GM13976 (cell line): Measurements from ENCODE around the gene FHOD3.

Experiments used
- DNase-seq: peaks from one replicate; pipeline ENCODE4 v3.0.0; 2012; ENCODE audit warnings: low spot score
- in situ Hi-C: fragments of 300-500 bp; cut with MboI; formaldehyde crosslinking; loops from one replicate; pipeline ENCODE4 v1.12.0; 2022; ENCODE audit warnings: low sequenced_read_pairs, mixed read lengths, inconsistent platforms; ENCODE audit not compliant: unreplicated experiment
- TF ChIP-seq, protein P1 (sequence below): IDR thresholded peaks from 2 replicates; pipeline ENCODE4 v1.5.1; 2012; ENCODE audit warnings: borderline replicate concordance, mild to moderate bottlenecking; ENCODE audit not compliant: insufficient read depth; ENCODE audit errors: extremely low read depth, missing control alignments, control extremely low read depth

The FHOD3 gene

DNA sequence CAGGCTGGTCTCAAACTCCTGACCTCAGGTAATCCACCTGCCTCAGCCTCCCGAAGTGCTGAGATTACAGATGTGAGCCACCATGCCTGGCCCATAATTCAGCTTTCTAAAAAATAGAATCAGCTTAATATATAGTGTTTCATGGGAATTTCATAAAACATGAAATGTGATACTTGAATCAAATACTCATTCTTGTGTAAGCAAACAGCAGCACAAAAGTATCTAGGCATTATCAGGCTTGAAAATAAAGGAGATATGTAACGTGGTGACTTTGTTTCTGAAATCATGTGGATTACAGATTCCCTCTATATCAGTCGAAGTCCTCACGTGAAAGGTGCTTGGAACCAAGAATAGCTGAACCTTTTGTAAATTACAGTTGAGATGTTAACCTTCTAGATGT lies 229.1 kb downstream of the FHOD3 start:
- TF ChIP-seq, protein P1, sequence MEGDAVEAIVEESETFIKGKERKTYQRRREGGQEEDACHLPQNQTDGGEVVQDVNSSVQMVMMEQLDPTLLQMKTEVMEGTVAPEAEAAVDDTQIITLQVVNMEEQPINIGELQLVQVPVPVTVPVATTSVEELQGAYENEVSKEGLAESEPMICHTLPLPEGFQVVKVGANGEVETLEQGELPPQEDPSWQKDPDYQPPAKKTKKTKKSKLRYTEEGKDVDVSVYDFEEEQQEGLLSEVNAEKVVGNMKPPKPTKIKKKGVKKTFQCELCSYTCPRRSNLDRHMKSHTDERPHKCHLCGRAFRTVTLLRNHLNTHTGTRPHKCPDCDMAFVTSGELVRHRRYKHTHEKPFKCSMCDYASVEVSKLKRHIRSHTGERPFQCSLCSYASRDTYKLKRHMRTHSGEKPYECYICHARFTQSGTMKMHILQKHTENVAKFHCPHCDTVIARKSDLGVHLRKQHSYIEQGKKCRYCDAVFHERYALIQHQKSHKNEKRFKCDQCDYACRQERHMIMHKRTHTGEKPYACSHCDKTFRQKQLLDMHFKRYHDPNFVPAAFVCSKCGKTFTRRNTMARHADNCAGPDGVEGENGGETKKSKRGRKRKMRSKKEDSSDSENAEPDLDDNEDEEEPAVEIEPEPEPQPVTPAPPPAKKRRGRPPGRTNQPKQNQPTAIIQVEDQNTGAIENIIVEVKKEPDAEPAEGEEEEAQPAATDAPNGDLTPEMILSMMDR: no peak
- in situ Hi-C loops: no loop called here
- no peak for DNase-seq

DNA sequence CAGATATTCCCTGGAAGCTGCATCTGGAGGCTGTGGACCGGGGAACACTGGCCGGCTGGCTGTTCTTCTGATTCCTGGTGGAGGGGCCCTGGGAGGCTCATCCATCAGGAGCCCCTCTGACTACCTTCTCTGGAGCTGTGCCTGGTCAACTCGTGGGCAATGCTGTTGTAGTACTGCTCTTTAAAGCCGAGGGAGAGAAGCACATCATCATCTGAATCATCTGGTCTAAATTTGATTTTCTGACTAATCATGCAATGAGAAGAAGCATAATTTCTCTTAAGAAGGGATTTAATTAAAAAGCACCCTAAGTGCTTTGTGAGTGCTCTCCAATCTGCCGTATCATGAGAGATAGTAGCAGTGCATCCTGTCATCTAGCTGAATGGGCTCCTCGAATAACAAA lies 229.5 kb downstream of the FHOD3 start:
- TF ChIP-seq, protein P1: no peak
- in situ Hi-C loops: no loop called here
- DNase-seq: no peak

DNA sequence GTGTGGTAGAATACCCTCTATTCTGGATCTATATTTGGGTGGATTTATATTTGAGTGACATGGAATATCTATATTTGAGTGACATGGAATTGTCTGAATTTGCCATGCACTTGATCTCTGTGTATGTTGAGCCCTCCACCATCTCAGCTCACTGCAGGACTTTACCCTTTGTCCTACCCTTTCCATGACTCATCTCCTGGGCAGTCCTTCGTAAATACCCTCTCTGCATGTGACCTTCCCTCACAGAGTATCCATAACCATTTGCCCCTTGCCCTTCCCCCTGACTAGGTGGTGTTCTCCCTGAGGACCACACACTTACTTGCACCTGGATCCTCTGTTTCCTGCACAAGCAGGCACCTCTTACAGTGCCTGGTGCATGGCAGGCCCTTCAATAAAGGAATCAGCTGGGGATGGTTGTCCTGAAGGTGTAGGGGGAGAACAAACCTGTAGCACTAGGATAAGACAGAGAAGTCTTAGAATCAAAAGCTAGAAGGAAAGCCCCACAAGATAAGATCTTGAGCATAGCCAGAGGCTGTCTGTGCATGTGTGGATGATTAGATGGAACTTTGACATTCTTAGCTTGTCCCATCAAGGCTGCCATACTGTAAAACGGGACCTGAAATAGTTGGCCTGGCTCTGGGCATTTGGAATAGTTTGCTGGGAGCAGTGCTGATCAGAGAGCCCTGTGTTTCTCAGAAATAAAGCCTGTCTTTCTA lies 230.4 kb downstream of the FHOD3 start:
- in situ Hi-C loops: no loop called here
- no peak for DNase-seq
- TF ChIP-seq, protein P1: no peak

DNA sequence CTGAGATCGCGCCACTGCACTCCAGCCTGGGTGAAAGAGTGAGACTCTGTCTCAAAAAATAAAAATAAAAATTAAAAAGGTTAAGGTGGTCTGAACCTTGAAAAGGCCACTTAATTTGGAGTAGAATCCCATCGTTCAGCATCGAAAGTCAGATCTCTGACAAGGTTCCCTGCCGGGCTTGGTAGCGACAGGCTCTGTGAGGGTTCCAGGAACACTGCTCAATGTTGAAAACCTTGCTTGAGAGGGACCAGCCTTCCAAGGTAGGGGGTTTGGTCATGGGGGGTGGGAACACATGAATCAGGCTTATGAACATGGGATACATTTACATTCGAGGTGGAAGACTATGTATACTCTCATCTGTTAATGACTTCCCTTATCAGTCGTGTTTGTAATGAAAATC lies 232.2 kb downstream of the FHOD3 start:
- DNase-seq: no peak
- TF ChIP-seq, protein P1: no peak
- in situ Hi-C loops: no loop called here

DNA sequence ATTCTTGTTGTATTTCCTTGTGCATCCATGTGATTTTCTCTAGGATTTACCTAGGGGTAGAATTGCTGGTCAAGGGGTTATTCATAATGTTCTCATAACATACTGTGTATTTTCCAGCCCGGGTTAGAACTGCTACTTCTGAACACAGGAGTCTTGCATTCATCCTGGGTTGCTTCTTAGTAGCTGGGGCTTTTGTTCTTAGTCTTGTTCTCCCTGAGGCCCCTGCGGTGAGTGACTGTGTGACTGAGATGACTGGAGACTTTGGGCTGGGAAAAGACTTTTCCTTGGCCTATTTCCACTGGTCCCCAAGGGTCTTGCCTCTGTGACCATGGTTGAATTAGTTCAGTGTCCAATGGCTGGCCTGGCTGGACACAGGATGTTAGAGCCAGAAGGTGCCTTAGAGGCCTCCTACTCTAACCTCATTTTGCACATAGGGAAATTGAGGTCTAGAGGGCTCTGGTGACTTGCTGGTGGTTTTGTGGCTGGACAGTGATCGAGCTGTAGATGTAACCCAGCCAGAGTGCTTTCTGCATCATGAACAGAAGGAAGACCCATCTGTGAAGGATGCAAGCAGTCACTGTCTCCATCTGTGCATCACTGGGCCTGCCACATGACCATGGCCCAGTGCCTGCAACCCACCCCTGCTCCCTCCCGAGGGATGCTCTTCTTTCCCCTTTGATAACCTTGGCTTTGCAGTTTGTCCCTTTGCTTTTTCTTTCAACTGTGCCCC lies 233.3 kb downstream of the FHOD3 start:
- DNase-seq: no peak
- TF ChIP-seq, protein P1: no peak
- in situ Hi-C loops: no loop called here

DNA sequence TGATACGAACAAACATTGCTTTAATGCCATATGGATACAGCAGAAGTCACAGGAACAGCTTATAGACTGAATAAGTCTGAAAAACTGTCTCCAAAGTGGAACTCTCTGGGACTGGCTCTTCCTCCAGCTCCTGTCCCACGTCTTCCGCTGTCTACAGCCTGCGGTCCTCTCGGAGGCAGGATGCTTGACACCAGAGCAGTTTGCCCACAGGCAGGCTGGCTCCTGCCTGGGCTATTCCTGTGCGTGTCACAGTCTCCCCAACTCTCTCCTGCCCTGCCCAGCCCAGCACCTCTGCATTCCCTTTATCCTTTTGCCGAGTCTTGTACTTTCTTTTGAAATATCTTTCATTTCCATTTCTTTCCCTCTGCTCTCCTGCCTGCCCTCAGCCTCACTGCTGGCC lies 234.1 kb downstream of the FHOD3 start:
- DNase-seq: no peak
- in situ Hi-C loops: no loop called here
- TF ChIP-seq, protein P1: no peak

DNA sequence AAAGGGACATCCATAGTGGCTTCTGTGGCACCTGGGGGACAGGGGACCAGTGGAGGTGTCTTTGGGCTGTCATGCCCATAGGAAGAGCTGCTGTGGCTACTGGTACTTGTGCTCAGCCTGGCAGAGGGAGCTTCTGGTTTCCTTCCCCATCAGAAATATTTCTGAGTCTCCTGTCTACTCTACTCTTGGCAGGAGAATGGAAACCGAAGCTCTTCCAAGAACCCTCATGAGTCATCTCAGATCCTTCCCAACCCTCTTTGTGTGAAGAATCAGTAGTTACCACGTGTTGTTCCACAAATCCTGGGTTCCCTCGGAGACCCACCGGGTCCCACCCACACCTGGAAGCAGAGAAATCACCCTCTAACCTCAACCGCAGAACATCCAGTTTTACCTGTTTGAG lies 234.9 kb downstream of the FHOD3 start:
- TF ChIP-seq, protein P1: no peak
- DNase-seq: no peak
- in situ Hi-C loops: no loop called here
